Endothelial cell of umbilical vein (primary cell): ENCODE results near the gene ST6GAL1.

ENCODE experiments used
- CTCF ChIP-seq, 2 donors: IDR thresholded peaks; 1 replicate in 1 of 2; 2 replicates in 1 of 2; pipeline ENCODE4 v1.5.1; 2011; ENCODE audit warnings: low read length in 2 of 2, mild to moderate bottlenecking in 2 of 2, moderate library complexity in 2 of 2, control low read depth in 1 of 2, inconsistent platforms in 1 of 2, low read depth in 1 of 2; ENCODE audit not compliant: insufficient read depth in 1 of 2; ENCODE audit errors: extremely low read depth in 1 of 2
- EZH2 ChIP-seq: IDR thresholded peaks from 2 replicates; pipeline ENCODE4 v1.6.1; 2012; ENCODE audit warnings: borderline replicate concordance, low read depth, mild to moderate bottlenecking, moderate library complexity, low read length, inconsistent platforms; ENCODE audit not compliant: severe bottlenecking
- JUN ChIP-seq: IDR thresholded peaks from 2 replicates; pipeline ENCODE4 v1.6.1; 2011; ENCODE audit warnings: borderline replicate concordance, low read depth; ENCODE audit not compliant: insufficient read length, insufficient read depth
- MYC ChIP-seq: IDR thresholded peaks from one replicate; pipeline ENCODE4 v1.6.1; 2011; ENCODE audit warnings: mild to moderate bottlenecking, low read depth, low read length
- POLR2A ChIP-seq: IDR thresholded peaks from 2 replicates; pipeline ENCODE4 v1.6.1; 2012; ENCODE audit warnings: low read depth, mild to moderate bottlenecking, control low read depth, low read length
- TF ChIP-seq, protein P1 (sequence below): IDR thresholded peaks from 2 replicates; pipeline ENCODE4 v1.6.1; 2011; ENCODE audit not compliant: insufficient read depth, insufficient read length

DNA sequence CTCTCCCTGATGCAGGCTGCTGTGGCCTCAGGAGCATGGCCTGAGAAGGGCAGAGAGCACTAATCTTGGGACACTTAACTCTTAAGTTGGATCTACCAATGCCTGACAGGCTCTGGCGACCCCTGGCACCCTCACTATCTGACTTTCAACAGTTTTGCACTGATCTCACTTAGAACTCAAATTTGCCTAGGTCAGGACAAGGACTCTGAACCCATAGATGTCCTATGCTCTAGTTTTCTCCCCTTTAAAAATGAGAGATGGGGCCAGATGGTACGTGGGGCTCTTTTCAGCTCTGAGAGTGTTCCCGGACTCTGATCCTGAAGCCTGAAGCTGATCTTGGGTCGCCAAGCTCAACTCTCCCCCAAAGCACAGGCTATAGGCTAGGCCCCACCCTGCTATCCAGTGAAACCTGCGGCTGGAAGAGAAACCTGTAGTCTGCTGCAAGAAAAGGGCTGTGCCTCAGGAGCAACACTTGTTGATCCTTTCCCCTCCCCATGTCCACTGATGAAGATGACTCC, 143.3 kb downstream of the ST6GAL1 start:
- no peak for TF ChIP-seq EZH2
- no peak for TF ChIP-seq JUN
- no peak for TF ChIP-seq CTCF (IDR thresholded peaks at IDR 0.05; ENCODE audit: extremely low read depth in 1 of 2, insufficient read depth in 1 of 2, low read depth in 1 of 2, low read length in 2 of 2)
- TF ChIP-seq MYC: no peak
- TF ChIP-seq, protein P1, sequence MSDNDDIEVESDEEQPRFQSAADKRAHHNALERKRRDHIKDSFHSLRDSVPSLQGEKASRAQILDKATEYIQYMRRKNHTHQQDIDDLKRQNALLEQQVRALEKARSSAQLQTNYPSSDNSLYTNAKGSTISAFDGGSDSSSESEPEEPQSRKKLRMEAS: no peak
- no peak for TF ChIP-seq POLR2A
